ENCODE measurements around the gene YIPF3.

GRCh38 chr6:43510827-43511163, 5.9 kb downstream of the YIPF3 start:
- TF ChIP-seq POLR2A (IDR thresholded peaks at IDR 0.05; ENCODE audit: low read depth, low read length): no peak
- no peak for TF ChIP-seq POLR2AphosphoS5 (IDR thresholded peaks at IDR 0.05; ENCODE audit: low read depth, low read length)

Measured in GM12892 (cell line).